DOHH2 (cell line): ENCODE data around the gene PPP2R5B.

ENCODE experiments used
- EZH2phosphoT487 ChIP-seq: fragments of 200-600 bp; sonication (generic); IDR thresholded peaks from 2 replicates; pipeline ENCODE4 v1.6.1; 2017; ENCODE audit warnings: borderline replicate concordance, mild to moderate bottlenecking, antibody characterized with exemption, low read length, moderate library complexity, mixed read lengths
- TF ChIP-seq, protein P1 (sequence below): fragments of 200-600 bp; sonication (generic); IDR thresholded peaks from one replicate; pipeline ENCODE4 v1.5.1; 2014; ENCODE audit warnings: antibody characterized with exemption, mild to moderate bottlenecking, low read depth, low read length; ENCODE audit not compliant: poor library complexity, severe bottlenecking

- TF ChIP-seq, protein P1, sequence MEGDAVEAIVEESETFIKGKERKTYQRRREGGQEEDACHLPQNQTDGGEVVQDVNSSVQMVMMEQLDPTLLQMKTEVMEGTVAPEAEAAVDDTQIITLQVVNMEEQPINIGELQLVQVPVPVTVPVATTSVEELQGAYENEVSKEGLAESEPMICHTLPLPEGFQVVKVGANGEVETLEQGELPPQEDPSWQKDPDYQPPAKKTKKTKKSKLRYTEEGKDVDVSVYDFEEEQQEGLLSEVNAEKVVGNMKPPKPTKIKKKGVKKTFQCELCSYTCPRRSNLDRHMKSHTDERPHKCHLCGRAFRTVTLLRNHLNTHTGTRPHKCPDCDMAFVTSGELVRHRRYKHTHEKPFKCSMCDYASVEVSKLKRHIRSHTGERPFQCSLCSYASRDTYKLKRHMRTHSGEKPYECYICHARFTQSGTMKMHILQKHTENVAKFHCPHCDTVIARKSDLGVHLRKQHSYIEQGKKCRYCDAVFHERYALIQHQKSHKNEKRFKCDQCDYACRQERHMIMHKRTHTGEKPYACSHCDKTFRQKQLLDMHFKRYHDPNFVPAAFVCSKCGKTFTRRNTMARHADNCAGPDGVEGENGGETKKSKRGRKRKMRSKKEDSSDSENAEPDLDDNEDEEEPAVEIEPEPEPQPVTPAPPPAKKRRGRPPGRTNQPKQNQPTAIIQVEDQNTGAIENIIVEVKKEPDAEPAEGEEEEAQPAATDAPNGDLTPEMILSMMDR: no peak
- TF ChIP-seq EZH2phosphoT487: no peak
Observed at GRCh38 chr11:64970731-64971151, 46.3 kb downstream of the PPP2R5B start.
